ENCODE results near the gene SPG21. TPM values are rescaled to one million over a fixed set of nuclear protein-coding genes. Genes with fewer than 3 reads are reported as not detected.

Gene SPG21
- total RNA-seq, 1 donor from 2014 or later = 107 TPM

DNA sequence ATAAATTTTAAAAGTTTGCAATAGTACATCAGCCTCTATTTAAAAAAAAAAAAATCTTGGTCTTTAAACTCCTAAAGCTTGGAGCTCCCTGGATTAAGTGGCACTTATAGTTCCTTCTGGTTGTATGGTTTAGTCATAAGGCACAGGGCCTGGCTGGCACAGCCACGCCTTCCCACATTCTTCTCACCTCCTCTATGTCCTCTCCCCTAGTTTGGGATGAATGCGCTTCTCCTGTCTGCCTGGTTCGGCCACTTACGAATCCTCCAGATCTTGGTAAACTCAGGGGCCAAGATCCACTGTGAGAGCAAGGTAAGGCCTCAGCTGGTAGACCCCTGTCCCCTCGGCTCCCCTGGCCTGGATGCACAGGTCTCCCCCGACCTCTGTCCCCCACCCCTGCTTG lies 68.0 kb downstream of the SPG21 start:
- no peak overlapping the region for H3K4me3 ChIP-seq
- intact Hi-C loops (cut with DNase I) = no loop called here
- no peak for DNase-seq
- no peaks in the 10 kb centered on the region for H3K36me3 ChIP-seq
- no peaks in the 10 kb centered on the region for H3K4me1 ChIP-seq
- H3K27ac ChIP-seq = peak overlapping the region; percentile 5
- no peaks in the 10 kb centered on the region for H3K27me3 ChIP-seq
- TF ChIP-seq, protein P1, sequence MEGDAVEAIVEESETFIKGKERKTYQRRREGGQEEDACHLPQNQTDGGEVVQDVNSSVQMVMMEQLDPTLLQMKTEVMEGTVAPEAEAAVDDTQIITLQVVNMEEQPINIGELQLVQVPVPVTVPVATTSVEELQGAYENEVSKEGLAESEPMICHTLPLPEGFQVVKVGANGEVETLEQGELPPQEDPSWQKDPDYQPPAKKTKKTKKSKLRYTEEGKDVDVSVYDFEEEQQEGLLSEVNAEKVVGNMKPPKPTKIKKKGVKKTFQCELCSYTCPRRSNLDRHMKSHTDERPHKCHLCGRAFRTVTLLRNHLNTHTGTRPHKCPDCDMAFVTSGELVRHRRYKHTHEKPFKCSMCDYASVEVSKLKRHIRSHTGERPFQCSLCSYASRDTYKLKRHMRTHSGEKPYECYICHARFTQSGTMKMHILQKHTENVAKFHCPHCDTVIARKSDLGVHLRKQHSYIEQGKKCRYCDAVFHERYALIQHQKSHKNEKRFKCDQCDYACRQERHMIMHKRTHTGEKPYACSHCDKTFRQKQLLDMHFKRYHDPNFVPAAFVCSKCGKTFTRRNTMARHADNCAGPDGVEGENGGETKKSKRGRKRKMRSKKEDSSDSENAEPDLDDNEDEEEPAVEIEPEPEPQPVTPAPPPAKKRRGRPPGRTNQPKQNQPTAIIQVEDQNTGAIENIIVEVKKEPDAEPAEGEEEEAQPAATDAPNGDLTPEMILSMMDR (IDR thresholded peaks at IDR 0.05) = no peak
- H3K9me3 ChIP-seq = no peaks in the 10 kb centered on the region
- peak; percentile 76 for ATAC-seq

DNA sequence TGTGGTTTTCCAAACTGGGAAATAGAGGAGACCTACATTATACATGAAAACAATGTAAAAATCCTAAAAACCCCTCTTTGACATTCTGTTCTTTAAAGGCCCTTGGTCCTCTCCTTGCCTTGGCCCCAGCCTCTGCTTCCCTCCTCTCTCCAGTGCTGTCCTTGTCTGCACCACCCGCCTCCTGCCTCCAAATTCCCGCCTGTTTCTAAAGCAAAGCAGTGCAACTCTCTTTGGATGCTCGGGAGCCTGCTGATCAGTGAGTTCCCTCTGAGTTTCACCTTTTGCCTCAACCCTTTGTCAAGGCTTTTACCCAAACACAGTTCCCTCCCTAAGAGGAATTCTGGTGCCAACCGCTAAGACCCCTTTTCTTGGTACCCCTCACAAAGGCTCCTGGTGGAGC lies 70.0 kb downstream of the SPG21 start:
- Histone ChIP-seq H3K27ac (no peak overlapping the region), H3K4me1 (no peaks in the 10 kb centered on the region), H3K36me3 (no peaks in the 10 kb centered on the region), H3K27me3 (no peaks in the 10 kb centered on the region), H3K4me3 (no peak overlapping the region), H3K9me3 (no peaks in the 10 kb centered on the region)
- DNase-seq (no peak), ATAC-seq (no peak)
- TF ChIP-seq, protein P1 (IDR thresholded peaks at IDR 0.05) = no peak
- intact Hi-C loops (cut with DNase I) = no loop called here

DNA sequence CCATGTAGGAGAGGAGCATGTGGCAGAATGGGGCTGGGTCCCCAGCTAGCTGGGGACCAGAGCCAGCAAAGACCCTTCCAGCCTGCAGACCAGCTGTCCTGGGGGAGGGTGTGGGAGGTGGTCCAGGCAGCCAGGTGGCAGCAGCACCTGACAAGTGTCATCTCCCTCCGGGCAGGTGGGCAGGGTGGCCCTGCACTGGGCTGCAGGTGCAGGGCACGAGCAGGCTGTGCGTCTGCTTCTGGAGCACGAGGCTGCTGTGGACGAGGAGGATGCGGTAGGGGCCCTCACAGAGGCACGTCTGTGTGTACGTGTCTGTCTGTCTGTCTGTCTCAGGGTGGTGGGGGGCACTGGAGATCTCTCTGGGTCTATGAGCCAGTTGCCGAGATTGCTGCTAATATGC lies 72.5 kb downstream of the SPG21 start:
- DNase-seq (no peak), ATAC-seq (no peak)
- Histone ChIP-seq H3K9me3 (no peaks in the 10 kb centered on the region), H3K27me3 (no peaks in the 10 kb centered on the region), H3K4me1 (no peaks in the 10 kb centered on the region), H3K4me3 (no peak overlapping the region), H3K27ac (no peak overlapping the region), H3K36me3 (no peaks in the 10 kb centered on the region)
- intact Hi-C loops (cut with DNase I) = no loop called here
- TF ChIP-seq, protein P1 (IDR thresholded peaks at IDR 0.05) = no peak

DNA sequence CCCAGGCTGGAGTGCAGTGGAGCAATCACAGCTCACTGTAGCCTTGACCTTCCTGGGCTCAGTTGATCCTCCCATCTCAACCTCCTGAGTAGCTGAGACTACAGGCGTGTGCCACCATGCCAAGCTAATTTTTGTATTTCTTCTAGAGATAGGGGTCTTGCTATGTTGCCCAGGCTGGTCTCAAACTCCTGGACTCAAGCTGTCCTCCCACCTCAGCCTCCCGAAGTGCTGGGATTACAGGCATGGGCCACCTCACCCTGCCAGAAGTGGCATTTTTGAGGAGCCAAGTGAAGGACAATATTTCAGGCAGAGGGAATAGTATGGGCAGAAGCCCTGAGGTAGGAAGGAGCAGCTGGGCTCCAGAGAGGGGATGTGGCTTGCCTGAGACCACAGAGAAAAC lies 73.3 kb downstream of the SPG21 start:
- intact Hi-C loops (cut with DNase I) = no loop called here
- H3K4me1 ChIP-seq = peaks cover under 1% of the 10 kb centered on the region
- no peaks in the 10 kb centered on the region for H3K27me3 ChIP-seq
- ATAC-seq = no peak
- DNase-seq = no peak
- no peak overlapping the region for H3K27ac ChIP-seq
- H3K4me3 ChIP-seq = no peak overlapping the region
- TF ChIP-seq, protein P1 (IDR thresholded peaks at IDR 0.05) = no peak
- H3K36me3 ChIP-seq = no peaks in the 10 kb centered on the region
- no peaks in the 10 kb centered on the region for H3K9me3 ChIP-seq

DNA sequence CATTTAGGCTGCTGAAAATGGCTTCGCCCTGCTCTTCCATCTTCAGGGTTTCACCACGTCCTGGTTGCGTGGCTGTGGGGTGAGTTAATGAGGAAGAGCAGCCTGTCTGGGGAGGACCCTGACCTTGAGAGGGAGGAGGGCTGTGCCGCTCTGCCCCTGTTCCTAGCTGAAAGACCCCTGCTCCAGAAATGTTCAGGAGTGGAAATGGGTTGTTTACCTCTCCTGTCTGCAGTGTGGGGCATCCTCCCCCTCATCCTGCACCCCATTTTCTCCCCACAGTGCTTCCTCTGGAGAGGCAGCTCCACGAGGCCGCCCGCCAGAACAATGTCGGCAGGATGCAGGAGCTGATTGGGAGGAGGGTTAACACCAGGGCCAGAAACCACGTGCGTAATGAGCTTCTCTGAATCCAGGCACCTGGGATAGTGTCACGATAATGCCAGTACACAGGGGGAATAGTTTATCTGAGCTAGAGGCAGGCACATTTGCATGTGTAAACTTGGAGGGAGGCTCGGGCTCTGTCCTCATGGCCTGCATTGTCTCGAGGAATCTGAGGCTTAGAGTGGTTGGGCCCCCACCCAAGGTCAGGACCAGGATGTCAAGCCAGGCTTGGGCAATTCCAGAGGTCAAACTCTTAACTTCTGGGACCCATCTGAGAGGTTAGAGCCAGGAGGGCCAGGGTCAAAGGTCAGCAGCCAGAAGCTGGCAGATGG lies 74.0 kb downstream of the SPG21 start:
- H3K27ac ChIP-seq = no peak overlapping the region
- H3K4me1 ChIP-seq = peaks cover 4% of the 10 kb centered on the region
- DNase-seq (peak; percentile 45), ATAC-seq (no peak)
- intact Hi-C loops (cut with DNase I) = no loop called here
- no peaks in the 10 kb centered on the region for H3K9me3 ChIP-seq
- H3K27me3 ChIP-seq = no peaks in the 10 kb centered on the region
- H3K36me3 ChIP-seq = no peaks in the 10 kb centered on the region
- no peak overlapping the region for H3K4me3 ChIP-seq
- TF ChIP-seq, protein P1 (IDR thresholded peaks at IDR 0.05) = no peak

Other genes with a start within 250 kb of the SPG21 start
- 4.5 TPM for gene RBPMS2, start 214.3 kb downstream of the SPG21 start, total RNA-seq
- 0.67 TPM for gene PIF1, start 164.3 kb downstream of the SPG21 start, total RNA-seq
- gene PLEKHO2, start 148.0 kb downstream of the SPG21 start, total RNA-seq = 62.8 TPM
- gene ANKDD1A, start 78.0 kb downstream of the SPG21 start, total RNA-seq = 6.0 TPM
- gene MTFMT, start 39.7 kb upstream of the SPG21 start, total RNA-seq = 13.7 TPM
- gene SLC51B, start 55.5 kb upstream of the SPG21 start, total RNA-seq = 3.8 TPM
- gene RASL12, start 78.1 kb upstream of the SPG21 start, total RNA-seq = 20.2 TPM
- gene KBTBD13, start 86.8 kb upstream of the SPG21 start, total RNA-seq = not detected
- 4.9 TPM for gene UBAP1L, start 125.3 kb upstream of the SPG21 start, total RNA-seq
- 29.4 TPM for gene PDCD7, start 143.9 kb upstream of the SPG21 start, total RNA-seq
- 38.2 TPM for gene CLPX, start 195.4 kb upstream of the SPG21 start, total RNA-seq
- gene CILP, start 221.6 kb upstream of the SPG21 start, total RNA-seq = 1.1 TPM

Measured in upper lobe of right lung (tissue), 1 donor.